ENCODE data around the gene TTLL12.

- no peak for TF ChIP-seq CTCF (IDR thresholded peaks at IDR 0.05)
- no peak for TF ChIP-seq POLR2A (IDR thresholded peaks at IDR 0.05)
- no peak for TF ChIP-seq EP300 (IDR thresholded peaks at IDR 0.05)
Measured at GRCh38 chr22:43118024-43118849, 68.7 kb downstream of the TTLL12 start.

Data from tibial nerve (tissue), 4 donors.